ENCODE measurements around the gene NLRP7.

The NLRP7 gene

GRCh38 chr19:54888239-54888638 lies 59.1 kb downstream of the NLRP7 start:
- TF ChIP-seq, protein P1, sequence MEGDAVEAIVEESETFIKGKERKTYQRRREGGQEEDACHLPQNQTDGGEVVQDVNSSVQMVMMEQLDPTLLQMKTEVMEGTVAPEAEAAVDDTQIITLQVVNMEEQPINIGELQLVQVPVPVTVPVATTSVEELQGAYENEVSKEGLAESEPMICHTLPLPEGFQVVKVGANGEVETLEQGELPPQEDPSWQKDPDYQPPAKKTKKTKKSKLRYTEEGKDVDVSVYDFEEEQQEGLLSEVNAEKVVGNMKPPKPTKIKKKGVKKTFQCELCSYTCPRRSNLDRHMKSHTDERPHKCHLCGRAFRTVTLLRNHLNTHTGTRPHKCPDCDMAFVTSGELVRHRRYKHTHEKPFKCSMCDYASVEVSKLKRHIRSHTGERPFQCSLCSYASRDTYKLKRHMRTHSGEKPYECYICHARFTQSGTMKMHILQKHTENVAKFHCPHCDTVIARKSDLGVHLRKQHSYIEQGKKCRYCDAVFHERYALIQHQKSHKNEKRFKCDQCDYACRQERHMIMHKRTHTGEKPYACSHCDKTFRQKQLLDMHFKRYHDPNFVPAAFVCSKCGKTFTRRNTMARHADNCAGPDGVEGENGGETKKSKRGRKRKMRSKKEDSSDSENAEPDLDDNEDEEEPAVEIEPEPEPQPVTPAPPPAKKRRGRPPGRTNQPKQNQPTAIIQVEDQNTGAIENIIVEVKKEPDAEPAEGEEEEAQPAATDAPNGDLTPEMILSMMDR (conservative IDR thresholded peaks at IDR 0.05), result no peak
- no peak overlapping the region for H3K27ac ChIP-seq

DNA sequence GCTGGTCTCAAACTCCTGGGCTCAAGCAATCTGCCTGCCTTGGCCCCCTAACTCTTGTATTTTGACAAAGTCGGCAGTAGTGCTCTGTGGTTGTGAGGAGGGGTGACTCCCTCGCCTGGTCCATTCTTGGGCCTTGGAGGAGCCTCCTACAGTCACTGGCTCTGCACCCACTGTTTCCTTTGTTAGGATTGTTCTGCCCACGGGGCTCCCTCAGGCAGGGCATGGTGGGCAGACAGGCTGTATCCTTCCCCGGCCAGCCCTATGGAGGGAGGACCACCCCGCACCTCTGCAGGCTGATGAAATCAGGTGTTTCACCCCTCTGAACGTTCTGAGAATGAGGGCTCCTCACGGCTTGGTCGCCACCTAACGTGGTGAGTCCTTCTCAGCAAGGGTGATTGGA lies 64.1 kb downstream of the NLRP7 start:
- no peak overlapping the region for H3K27ac ChIP-seq
- TF ChIP-seq, protein P1 (conservative IDR thresholded peaks at IDR 0.05), result no peak

GRCh38 chr19:54882758-54883157 lies 64.6 kb downstream of the NLRP7 start:
- no peak overlapping the region for H3K27ac ChIP-seq
- TF ChIP-seq, protein P1 (conservative IDR thresholded peaks at IDR 0.05), result peak; percentile 59

DNA sequence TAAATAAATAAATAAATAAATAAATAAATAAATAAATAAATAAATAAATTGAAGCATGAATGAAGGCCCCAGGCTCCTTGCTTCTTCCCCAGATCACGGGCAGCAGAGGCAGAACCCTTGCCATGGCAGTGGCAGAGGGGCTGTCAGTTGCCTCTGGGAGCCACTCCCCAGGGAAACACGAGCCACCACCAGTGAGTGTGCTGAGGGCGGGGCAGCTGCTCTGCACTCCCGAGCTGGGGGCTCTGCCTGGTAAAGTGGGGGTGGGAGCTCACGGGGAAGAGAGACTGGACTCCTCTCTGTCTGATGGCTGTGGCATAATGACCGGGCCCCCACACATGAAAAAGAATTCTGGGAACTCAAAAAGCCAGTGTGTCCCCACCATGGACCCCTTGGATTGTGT lies 65.4 kb downstream of the NLRP7 start:
- no peak overlapping the region for H3K27ac ChIP-seq
- TF ChIP-seq, protein P1 (conservative IDR thresholded peaks at IDR 0.05), result no peak

DNA sequence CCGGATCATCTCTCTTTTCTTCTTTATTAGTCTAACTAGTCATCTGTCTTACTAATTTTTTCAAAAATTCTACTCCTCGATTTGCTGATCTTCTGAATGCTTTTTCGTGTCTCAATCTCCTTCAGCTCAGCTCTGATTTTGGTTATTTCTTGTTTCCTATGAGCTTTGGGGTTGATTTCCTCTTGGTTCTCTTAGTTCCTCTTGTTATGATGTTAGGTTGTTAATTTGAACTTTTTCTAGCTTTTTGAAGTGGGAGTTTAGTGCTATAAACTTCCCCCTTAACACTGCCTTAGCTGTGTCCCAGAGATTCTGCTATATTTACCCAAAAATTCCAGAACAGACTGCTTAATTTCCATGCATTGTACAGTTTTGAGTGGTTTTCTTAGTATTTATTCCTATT lies 69.9 kb downstream of the NLRP7 start:
- H3K27ac ChIP-seq, result no peak overlapping the region
- TF ChIP-seq, protein P1 (conservative IDR thresholded peaks at IDR 0.05), result no peak

DNA sequence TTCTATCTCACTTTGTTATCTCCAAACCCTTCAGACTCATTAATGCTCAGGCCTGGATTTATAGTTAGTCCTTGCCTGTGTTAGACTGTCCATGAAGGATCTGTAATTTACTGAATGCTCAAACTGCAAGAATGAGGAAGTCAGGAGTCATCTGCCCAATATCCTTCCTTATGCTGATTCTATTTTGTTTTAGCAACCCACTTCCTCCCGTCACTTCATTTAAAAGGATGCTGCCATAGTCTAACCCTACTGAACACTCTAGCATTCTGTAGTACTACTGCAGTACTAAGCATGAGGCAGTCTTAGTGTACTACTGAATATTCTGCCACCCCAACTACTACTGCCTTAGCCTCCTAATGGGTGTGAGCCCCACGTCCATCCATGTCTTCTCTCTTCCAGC lies 71.8 kb downstream of the NLRP7 start:
- TF ChIP-seq, protein P1 (conservative IDR thresholded peaks at IDR 0.05), result no peak
- H3K27ac ChIP-seq, result no peak overlapping the region

- H3K27ac ChIP-seq, result 0 out of 2 replicates have a peak within 1 kb of the TSS, but pooled peaks have one; percentile 3
- TF ChIP-seq, protein P1 (conservative IDR thresholded peaks at IDR 0.05), result no peak
Observed at GRCh38 chr19:54873990-54874389, 73.3 kb downstream of the NLRP7 start, which contains the start of gene FCAR. TSS of gene FCAR (plus strand) at chr19:54874235. CDS start at chr19:54874290, 55 bp downstream.

Measured in VCaP (cell line).